Upper lobe of left lung (tissue), 6 donors: ENCODE results near the gene MRPL33. TPM values are rescaled to one million over a fixed set of nuclear protein-coding genes. Genes with fewer than 3 reads are reported as not detected.
A peak's percentile ranks its signal among the peaks of the same experiment; 100 is the strongest.

ENCODE experiments used
- ATAC-seq, 2 donors: fragments of 200-7000 bp; cut with Tn5 transposase; one replicate each; pipeline ENCODE4 v1.9.1; 2022; ENCODE audit warnings: mild to moderate bottlenecking in 2 of 2, moderate library complexity in 2 of 2; ENCODE audit not compliant: low FRiP score in 2 of 2
- DNase-seq, 2 donors: peaks; one replicate each; pipeline ENCODE4 v3.0.0-alpha.2; 2019 to 2020
- H3K27ac ChIP-seq, 4 donors: fragments of 200-600 bp; sonication (generic); one replicate each; pipeline ENCODE4 v1.5.1; 2016 to 2019
- H3K27me3 ChIP-seq, 4 donors: fragments of 200-600 bp; sonication (generic); one replicate each; pipeline ENCODE4 v1.5.1; 2017 to 2019
- H3K36me3 ChIP-seq, 4 donors: fragments of 200-600 bp; sonication (generic); one replicate each; pipeline ENCODE4 v1.5.1; 2016 to 2019
- H3K4me1 ChIP-seq, 4 donors: fragments of 200-600 bp; sonication (generic); one replicate each; pipeline ENCODE4 v1.5.1; 2018 to 2019
- H3K4me3 ChIP-seq, 4 donors: fragments of 200-600 bp; sonication (generic); one replicate each; pipeline ENCODE4 v1.5.1; 2017 to 2019; ENCODE audit warnings: mild to moderate bottlenecking in 2 of 4, moderate library complexity in 1 of 4
- H3K9me3 ChIP-seq, 4 donors: fragments of 200-600 bp; sonication (generic); one replicate each; pipeline ENCODE4 v1.5.1; 2018 to 2019
- CTCF ChIP-seq, 6 experiments: fragments of 450-650 bp in 4 of 6; fragments of 200-600 bp in 2 of 6; sonication (generic) in 2 of 6; IDR thresholded peaks; one replicate each; pipeline ENCODE4 v1.5.1; 2016 to 2019; ENCODE audit warnings: antibody characterized with exemption in 6 of 6
- EP300 ChIP-seq, 4 donors: sonication (generic); formaldehyde crosslinking; IDR thresholded peaks; one replicate each; pipeline ENCODE4 v1.5.1; 2017; ENCODE audit warnings: antibody characterized with exemption in 4 of 4, control low read depth in 2 of 4
- POLR2A ChIP-seq, 4 donors: fragments of 450-650 bp; IDR thresholded peaks; one replicate each; pipeline ENCODE4 v1.5.1; 2016 to 2017; ENCODE audit warnings: antibody characterized with exemption in 4 of 4, mild to moderate bottlenecking in 2 of 4
- POLR2AphosphoS5 ChIP-seq, 2 donors: sonication (generic); formaldehyde crosslinking; IDR thresholded peaks; one replicate each; pipeline ENCODE4 v1.5.1; 2017; ENCODE audit warnings: antibody characterized with exemption in 2 of 2
- WGBS, 2 donors: methylation state at CpG; one replicate each; pipeline ENCODE4 v1.1.5; 2017 to 2018; 5-methylcytosine and 5-hydroxymethylcytosine counted together
- total RNA-seq, 6 donors: library from RNA; depleted of rRNA in 4 of 6; stranded (reverse); fragments of >200 nt in 4 of 6; gene quantifications; one replicate each; pipeline versions ENCODE4 v1.1.0 to v1.2.1, GENCODE V29; 2016 to 2021
- donor health status: DM: no; HTN: no; CAD: no; lungs with moderate emphysema.
- donor health status: DM: no; HTN: yes; CAD: no; lungs with severe emphysema.

Gene MRPL33
- total RNA-seq, 6 donors from 2014 or later: 54.5 to 122 (median 72.4) TPM

- TF ChIP-seq EP300 (IDR thresholded peaks at IDR 0.05) (no peak), CTCF (IDR thresholded peaks at IDR 0.05) (no peak), POLR2AphosphoS5 (IDR thresholded peaks at IDR 0.05) (no peak), POLR2A (IDR thresholded peaks at IDR 0.05) (no peak)
- 10 to 16% methylated on average over 13 of the region's 13 CpGs for WGBS, 2 donors
- H3K36me3 ChIP-seq: peaks cover 0 to 10% (median 0%) of the 10 kb centered on the region in 4 donors
- H3K27me3 ChIP-seq: no peaks in the 10 kb centered on the region
- H3K4me3 ChIP-seq: peak overlapping the region; percentile 57 to 91 (median 72)
- peaks cover 23 to 28% (median 25%) of the 10 kb centered on the region in 4 donors for H3K4me1 ChIP-seq
- no peak for DNase-seq
- no peaks in the 10 kb centered on the region for H3K9me3 ChIP-seq
- peak overlapping the region; percentile 90 to 95 (median 94) for H3K27ac ChIP-seq
- ATAC-seq: no peak
Measured at GRCh38 chr2:27771202-27771547, 344 bp upstream of the MRPL33 start.

- peaks cover 0 to 17% (median 0%) of the 10 kb centered on the region in 4 donors for H3K36me3 ChIP-seq
- H3K4me1 ChIP-seq: peaks cover 24 to 28% (median 26%) of the 10 kb centered on the region in 4 donors
- DNase-seq (no peak), ATAC-seq (no peak)
- no peaks in the 10 kb centered on the region for H3K27me3 ChIP-seq
- H3K27ac ChIP-seq: peak overlapping the region in 3 of 4 donors; percentile 93 to 95 (median 95)
- WGBS, 2 donors: 14 to 58% methylated on average over 2 of the region's 2 CpGs
- peak overlapping the region in 3 of 4 donors; percentile 57 to 91 (median 60) for H3K4me3 ChIP-seq
- TF ChIP-seq CTCF (IDR thresholded peaks at IDR 0.05) (no peak), POLR2AphosphoS5 (IDR thresholded peaks at IDR 0.05) (no peak), POLR2A (IDR thresholded peaks at IDR 0.05) (no peak), EP300 (IDR thresholded peaks at IDR 0.05) (no peak)
- H3K9me3 ChIP-seq: no peaks in the 10 kb centered on the region
Measured at GRCh38 chr2:27772804-27773203, 1.3 kb downstream of the MRPL33 start.

DNA sequence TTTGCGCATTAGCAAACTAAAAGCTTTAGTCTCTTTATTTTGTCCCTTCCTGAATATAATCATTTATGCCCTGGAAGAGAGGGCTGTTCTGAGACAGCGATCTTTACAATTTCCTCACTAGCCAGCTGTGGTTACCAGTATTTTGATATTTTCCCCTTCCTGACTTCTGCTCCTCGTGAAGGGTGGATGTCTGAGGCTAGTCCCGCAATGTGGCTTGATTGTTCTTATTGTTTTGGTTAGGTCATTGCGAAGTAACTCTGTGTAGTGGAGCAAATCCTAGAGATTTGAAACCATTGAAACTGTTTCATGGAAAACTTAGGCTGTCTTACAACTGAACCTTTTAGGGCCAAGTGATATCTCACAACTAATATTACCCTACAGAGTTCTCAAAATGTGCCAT lies 2.4 kb downstream of the MRPL33 start:
- Histone ChIP-seq H3K36me3 (peaks cover 0 to 24% (median 0%) of the 10 kb centered on the region in 4 donors), H3K9me3 (no peaks in the 10 kb centered on the region), H3K27ac (peak overlapping the region in 2 of 4 donors; percentile 19 to 20), H3K4me3 (no peak overlapping the region), H3K4me1 (peaks cover 24 to 35% (median 32%) of the 10 kb centered on the region in 4 donors), H3K27me3 (no peaks in the 10 kb centered on the region)
- ATAC-seq (no peak), DNase-seq (no peak)
- WGBS, 2 donors: 61 to 70% methylated on average over 5 of the region's 5 CpGs
- no peak for TF ChIP-seq POLR2A (IDR thresholded peaks at IDR 0.05)
- TF ChIP-seq EP300 (IDR thresholded peaks at IDR 0.05): no peak
- no peak for TF ChIP-seq CTCF (IDR thresholded peaks at IDR 0.05)
- TF ChIP-seq POLR2AphosphoS5 (IDR thresholded peaks at IDR 0.05): no peak

DNA sequence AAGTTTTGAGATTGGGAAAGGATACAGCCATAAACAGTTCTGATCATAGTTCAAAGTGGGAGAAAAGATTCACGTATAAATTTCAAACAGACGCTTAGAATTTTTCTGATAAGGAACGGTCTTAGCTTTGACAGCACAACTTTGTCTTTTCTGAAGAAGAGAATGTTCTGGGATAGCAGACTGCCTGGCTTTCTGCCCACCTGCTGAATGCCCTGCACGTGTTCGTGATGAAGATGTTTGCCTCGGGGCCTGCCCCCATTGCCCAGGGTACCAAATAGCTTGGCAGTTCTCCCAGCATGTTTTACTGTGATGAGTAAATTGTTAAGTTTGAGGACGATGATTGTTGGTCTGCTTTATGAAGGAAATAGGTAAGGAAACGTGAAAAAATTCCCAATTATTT lies 4.6 kb downstream of the MRPL33 start:
- H3K27me3 ChIP-seq: no peaks in the 10 kb centered on the region
- no peak for TF ChIP-seq CTCF (IDR thresholded peaks at IDR 0.05)
- TF ChIP-seq POLR2AphosphoS5 (IDR thresholded peaks at IDR 0.05): no peak
- no peak for TF ChIP-seq EP300 (IDR thresholded peaks at IDR 0.05)
- no peak for TF ChIP-seq POLR2A (IDR thresholded peaks at IDR 0.05)
- DNase-seq (no peak), ATAC-seq (no peak)
- H3K9me3 ChIP-seq: no peaks in the 10 kb centered on the region
- H3K36me3 ChIP-seq: peaks cover 0 to 35% (median 2%) of the 10 kb centered on the region in 4 donors
- peak overlapping the region in 1 of 4 donors; percentile 55 for H3K27ac ChIP-seq
- H3K4me3 ChIP-seq: no peak overlapping the region
- peaks cover 24 to 41% (median 37%) of the 10 kb centered on the region in 4 donors for H3K4me1 ChIP-seq
- WGBS, 2 donors: 45 to 58% methylated on average over 8 of the region's 8 CpGs

- Histone ChIP-seq H3K4me1 (peaks cover 24 to 41% (median 36%) of the 10 kb centered on the region in 4 donors), H3K27ac (no peak overlapping the region), H3K36me3 (peaks cover 0 to 35% (median 2%) of the 10 kb centered on the region in 4 donors), H3K4me3 (no peak overlapping the region), H3K27me3 (no peaks in the 10 kb centered on the region), H3K9me3 (no peaks in the 10 kb centered on the region)
- DNase-seq (no peak), ATAC-seq (no peak)
- WGBS, 2 donors: 88 to 93% methylated on average over 3 of the region's 3 CpGs
- TF ChIP-seq EP300 (IDR thresholded peaks at IDR 0.05) (no peak), POLR2AphosphoS5 (IDR thresholded peaks at IDR 0.05) (no peak), POLR2A (IDR thresholded peaks at IDR 0.05) (no peak), CTCF (IDR thresholded peaks at IDR 0.05) (no peak)
Measured at GRCh38 chr2:27776696-27777095, 5.2 kb downstream of the MRPL33 start.
